ENCODE results near the gene C5orf47. TPM values are rescaled to one million over a fixed set of nuclear protein-coding genes. Genes with fewer than 3 reads are reported as not detected.

C5orf47 gene
- total and polyA plus RNA-seq, 2 of the 4 experiments (the other 2 are of a cell fraction), result not detected

- Histone ChIP-seq H3K27me3 (ENCODE audit: control insufficient read depth, insufficient read depth, low read length) (no peaks in the 10 kb centered on the region), H3K9ac (ENCODE audit: low read depth, low read length) (no peak overlapping the region), H2BK5ac (ENCODE audit: low read depth, low read length, poor library complexity, severe bottlenecking) (no peak overlapping the region), H4K8ac (ENCODE audit: low read depth in 2 of 2, low read length in 2 of 2) (no peak overlapping the region), H4K91ac (ENCODE audit: insufficient read depth, low read depth, low read length) (no peak overlapping the region), H2BK15ac (ENCODE audit: low read depth, low read length) (no peak overlapping the region), H2AFZ (replicated peaks; ENCODE audit: low read length, poor library complexity) (no peak overlapping the region), H4K20me1 (ENCODE audit: insufficient read depth, low read length) (no peaks in the 10 kb centered on the region), H4K5ac (ENCODE audit: low read depth, low read length) (no peak overlapping the region), H3K4me3 (ENCODE audit: insufficient read depth, low read depth, low read length) (no peak overlapping the region), H3K4ac (ENCODE audit: low read depth, low read length) (no peak overlapping the region), H3K36me3 (ENCODE audit: control insufficient read depth, insufficient read depth, low read length) (no peaks in the 10 kb centered on the region), H2BK120ac (ENCODE audit: low read depth, low read length) (no peak overlapping the region), H3K18ac (ENCODE audit: low read depth, low read length) (no peak overlapping the region), H2BK20ac (ENCODE audit: low read depth, low read length) (no peak overlapping the region), H3K14ac (replicated peaks; ENCODE audit: low read depth, low read length) (no peak overlapping the region), H3K9me3 (ENCODE audit: control insufficient read depth, insufficient read depth, low read length) (no peaks in the 10 kb centered on the region), H3K56ac (ENCODE audit: extremely low read depth, insufficient read depth, low read length) (no peak overlapping the region), H2AK5ac (ENCODE audit: low read depth, low read length) (no peak overlapping the region), H3K23ac (ENCODE audit: low read depth, low read length) (no peak overlapping the region), H3K27ac (ENCODE audit: insufficient read depth, low read length) (no peak overlapping the region), H3K4me2 (ENCODE audit: low read depth, low read length) (no peak overlapping the region), H3K79me1 (ENCODE audit: low read depth in 1 of 2, low read length in 2 of 2) (no peaks in the 10 kb centered on the region), H3K9me1 (ENCODE audit: insufficient read depth, low read length) (no peaks in the 10 kb centered on the region), H2AK9ac (replicated peaks; ENCODE audit: low read depth, low read length, poor library complexity) (no peak overlapping the region), H3K4me1 (ENCODE audit: control insufficient read depth, insufficient read depth, low read length) (no peaks in the 10 kb centered on the region)
- in situ Hi-C loops (cut with MboI; ENCODE audit: low sequenced_read_pairs) (no loop called here), intact Hi-C loops (cut with micrococcal nuclease) (no loop called here), dilution Hi-C loops (cut with HindIII; ENCODE audit: low sequenced_read_pairs, unreplicated experiment) (no loop called here)
- DNase-seq, result no peak
- ChIA-PET POLR2A (ENCODE audit: unreplicated experiment) (no interaction called here), CTCF (no interaction called here)
- ATAC-seq (ENCODE audit: low read depth), result no peak
- 60% methylated on average over 3 of the region's 5 CpGs; no CpG with 5 or more reads in 1 of the 2 experiments for WGBS, 2 experiments (ENCODE audit: extremely low coverage in 2 of 2, insufficient read length in 1 of 2)
- TF ChIP-seq CTCF (conservative IDR thresholded peaks at IDR 0.05; ENCODE audit: low read depth, low read length) (no peak), RCOR1 (IDR thresholded peaks at IDR 0.05; ENCODE audit: insufficient replicate concordance, low read length) (no peak), RAD21 (IDR thresholded peaks at IDR 0.05; ENCODE audit: low read length) (no peak), MXI1 (IDR thresholded peaks at IDR 0.05; ENCODE audit: borderline replicate concordance, low read depth, low read length) (no peak), BHLHE40 (IDR thresholded peaks at IDR 0.05; ENCODE audit: low read depth, low read length) (no peak), NFE2L2 (IDR thresholded peaks at IDR 0.05; ENCODE audit: low read depth, low read length) (no peak), ELK1 (IDR thresholded peaks at IDR 0.05; ENCODE audit: borderline replicate concordance, low read depth, low read length) (no peak), POLR2A (IDR thresholded peaks at IDR 0.05; ENCODE audit: low read depth, low read length) (no peak), MAZ (IDR thresholded peaks at IDR 0.05; ENCODE audit: borderline replicate concordance, low read depth, low read length) (no peak), MAFK (IDR thresholded peaks at IDR 0.05; ENCODE audit: low read depth, low read length) (no peak), CHD1 (IDR thresholded peaks at IDR 0.05; ENCODE audit: low read depth, low read length) (no peak)
- BruUV-seq (replicated peaks), result no TSS peak
These were observed 57.6 kb downstream of the C5orf47 start for GRCh38 chr5:174046558-174046957.

Measured in IMR-90 (cell line).